Hepatocyte (in vitro differentiated cells): ENCODE results near the gene GRID1.

ENCODE experiments used
- EZH2 ChIP-seq: fragments of 200-600 bp; sonication (generic); IDR thresholded peaks from 2 replicates; pipeline ENCODE4 v1.6.1; 2016; ENCODE audit warnings: antibody characterized with exemption, mild to moderate bottlenecking, borderline replicate concordance
- TF ChIP-seq, protein P1 (sequence below): fragments of 200-600 bp; sonication (generic); IDR thresholded peaks from 2 replicates; pipeline ENCODE4 v1.5.1; 2016; ENCODE audit warnings: antibody characterized with exemption, mild to moderate bottlenecking; ENCODE audit not compliant: poor library complexity

DNA sequence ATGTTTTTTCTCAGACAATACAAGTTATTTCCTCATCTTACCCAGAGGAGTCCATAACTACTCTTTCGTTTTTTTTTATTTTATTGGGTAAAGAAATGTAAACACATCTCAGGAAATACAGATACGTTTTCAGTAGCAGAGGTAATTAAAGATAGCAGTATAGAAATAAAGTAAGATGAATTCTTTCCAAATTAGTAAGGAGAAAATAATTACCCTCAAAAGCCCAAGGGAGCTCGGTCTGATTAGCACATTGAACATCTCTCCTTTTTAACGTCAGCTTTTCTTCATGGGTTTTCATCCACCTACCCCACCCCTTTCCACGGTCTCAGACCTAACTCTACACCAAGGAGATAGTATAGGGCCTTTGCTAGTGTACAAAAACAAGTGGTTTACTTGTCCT, 294.2 kb downstream of the GRID1 start:
- no peak for TF ChIP-seq EZH2
- TF ChIP-seq, protein P1, sequence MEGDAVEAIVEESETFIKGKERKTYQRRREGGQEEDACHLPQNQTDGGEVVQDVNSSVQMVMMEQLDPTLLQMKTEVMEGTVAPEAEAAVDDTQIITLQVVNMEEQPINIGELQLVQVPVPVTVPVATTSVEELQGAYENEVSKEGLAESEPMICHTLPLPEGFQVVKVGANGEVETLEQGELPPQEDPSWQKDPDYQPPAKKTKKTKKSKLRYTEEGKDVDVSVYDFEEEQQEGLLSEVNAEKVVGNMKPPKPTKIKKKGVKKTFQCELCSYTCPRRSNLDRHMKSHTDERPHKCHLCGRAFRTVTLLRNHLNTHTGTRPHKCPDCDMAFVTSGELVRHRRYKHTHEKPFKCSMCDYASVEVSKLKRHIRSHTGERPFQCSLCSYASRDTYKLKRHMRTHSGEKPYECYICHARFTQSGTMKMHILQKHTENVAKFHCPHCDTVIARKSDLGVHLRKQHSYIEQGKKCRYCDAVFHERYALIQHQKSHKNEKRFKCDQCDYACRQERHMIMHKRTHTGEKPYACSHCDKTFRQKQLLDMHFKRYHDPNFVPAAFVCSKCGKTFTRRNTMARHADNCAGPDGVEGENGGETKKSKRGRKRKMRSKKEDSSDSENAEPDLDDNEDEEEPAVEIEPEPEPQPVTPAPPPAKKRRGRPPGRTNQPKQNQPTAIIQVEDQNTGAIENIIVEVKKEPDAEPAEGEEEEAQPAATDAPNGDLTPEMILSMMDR, result no peak
